WTC11 (cell line): ENCODE measurements around the gene CFAP74. TPM values are rescaled to one million over a fixed set of nuclear protein-coding genes. Genes with fewer than 3 reads are reported as not detected.
A peak's percentile ranks its signal among the peaks of the same experiment; 100 is the strongest.

Experiments
- ATAC-seq: fragments of 200-7000 bp; cut with Tn5 transposase; 2 replicates; pipeline ENCODE4 v1.10.0; 2021; ENCODE audit warnings: mild to moderate bottlenecking, moderate library complexity
- CTCF ChIA-PET: fragments of 300-600 bp; sonication (Branson Sonifier 250); formaldehyde crosslinking; loops from one replicate; lab custom pipeline; 2021; ENCODE audit warnings: antibody characterized with exemption; lab: Charles Lee
- POLR2A ChIA-PET: fragments of 350-600 bp; sonication (Branson Sonifier 250); formaldehyde crosslinking; loops from one replicate; lab custom pipeline; 2021; ENCODE audit warnings: antibody characterized with exemption; lab: Charles Lee
- DNase-seq: peaks from one replicate; pipeline ENCODE4 v3.0.0; 2021; ENCODE audit warnings: low spot score
- H3K27ac Mint-ChIP-seq: 2 replicates; pipeline ENCODE4 v1.8.0; 2021; ENCODE audit warnings: mixed read lengths
- H3K27me3 Mint-ChIP-seq: 2 replicates; pipeline ENCODE4 v1.8.0; 2021; ENCODE audit warnings: low read depth, mild to moderate bottlenecking, moderate library complexity, mixed read lengths
- H3K36me3 Mint-ChIP-seq: 2 replicates; pipeline ENCODE4 v1.8.0; 2021; ENCODE audit warnings: mixed read lengths
- H3K4me1 Mint-ChIP-seq: 2 replicates; pipeline ENCODE4 v1.8.0; 2022; ENCODE audit warnings: mixed read lengths
- H3K4me3 Mint-ChIP-seq: 2 replicates; pipeline ENCODE4 v1.8.0; 2021; ENCODE audit warnings: mild to moderate bottlenecking, moderate library complexity, mixed read lengths
- H3K9me3 Mint-ChIP-seq: 2 replicates; pipeline ENCODE4 v1.8.0; 2021; ENCODE audit warnings: mixed read lengths
- CDX4 ChIP-seq: fragments of 250-450 bp; sonication (Bioruptor Pico); IDR thresholded peaks from 2 replicates; pipeline ENCODE4 v1.9.0; 2021; ENCODE audit warnings: moderate library complexity, mild to moderate bottlenecking, inconsistent platforms, borderline replicate concordance
- ETV6 ChIP-seq: sonication (generic); formaldehyde crosslinking; IDR thresholded peaks from 2 replicates; pipeline ENCODE4 v1.8.1; 2022; ENCODE audit warnings: mild to moderate bottlenecking, missing genetic modification reagents
- HMGA2 ChIP-seq: fragments of 250-450 bp; sonication (Bioruptor Pico); IDR thresholded peaks from 2 replicates; pipeline ENCODE4 v1.4.0; 2021; ENCODE audit warnings: mild to moderate bottlenecking, moderate library complexity
- NFATC4 ChIP-seq: fragments of 250-450 bp; sonication (Bioruptor Pico); IDR thresholded peaks from 2 replicates; pipeline ENCODE4 v1.9.0; 2021; ENCODE audit warnings: mild to moderate bottlenecking
- PRDM15 ChIP-seq: sonication (generic); formaldehyde crosslinking; IDR thresholded peaks from 2 replicates; pipeline ENCODE4 v1.8.0; 2022; ENCODE audit warnings: missing genetic modification reagents
- RELA ChIP-seq: sonication (generic); formaldehyde crosslinking; IDR thresholded peaks from 2 replicates; pipeline ENCODE4 v1.8.1; 2022; ENCODE audit warnings: missing genetic modification reagents, mild to moderate bottlenecking, borderline replicate concordance
- ZBTB43 ChIP-seq: sonication (generic); formaldehyde crosslinking; IDR thresholded peaks from 2 replicates; pipeline ENCODE4 v1.8.1; 2023; ENCODE audit warnings: mild to moderate bottlenecking, missing genetic modification reagents
- ZMAT4 ChIP-seq: fragments of 250-450 bp; sonication (Bioruptor Pico); IDR thresholded peaks from 2 replicates; pipeline ENCODE4 v1.9.0; 2021; ENCODE audit warnings: mild to moderate bottlenecking
- ZNF121 ChIP-seq: sonication (generic); formaldehyde crosslinking; IDR thresholded peaks from 2 replicates; pipeline ENCODE4 v1.8.0; 2023; ENCODE audit warnings: missing genetic modification reagents
- ZNF425 ChIP-seq: fragments of 250-450 bp; sonication (Bioruptor Pico); conservative IDR thresholded peaks from 2 replicates; pipeline ENCODE4 v1.9.0; 2021; ENCODE audit warnings: mild to moderate bottlenecking
- total RNA-seq: library from RNA; stranded (reverse); gene quantifications from 3 replicates; pipeline ENCODE4 v1.2.3, GENCODE V29; 2021

CFAP74 gene
- total RNA-seq, 1 experiment from 2014 or later: 0.35 TPM

GRCh38 chr1:1894354-1895059 is 109.1 kb downstream of the CFAP74 start:
- TF ChIP-seq PRDM15 (CRISPR knock-in tag) (0 out of 2 replicates have a peak, but pooled peaks have one; percentile 9), ZNF425 (CRISPR knock-in tag) (no peak)
- Mint-ChIP-seq H3K27ac (peak overlapping the region; percentile 47; the same call in 1 of the 2 replicates), H3K4me3 (peak overlapping the region; percentile 4; the same call in 1 of the 2 replicates), H3K9me3 (peaks cover 4% of the 10 kb centered on the region), H3K4me1 (peaks cover 27% of the 10 kb centered on the region), H3K36me3 (no peaks in the 10 kb centered on the region), H3K27me3 (no peaks in the 10 kb centered on the region; the same call in 1 of the 2 replicates)
- ChIA-PET POLR2A (no interaction called here), CTCF (interaction anchor here (0.5 to 3.6 kb wide), 6 partner anchors 11 to 155 kb away, joined by 3 to 28 read pairs (median 4); partner anchors contain the start of gene PRKCZ)
- ATAC-seq (no peak), DNase-seq (no peak)

GRCh38 chr1:1893997-1894353 is 109.6 kb downstream of the CFAP74 start:
- Mint-ChIP-seq H3K27me3 (no peaks in the 10 kb centered on the region; the same call in 1 of the 2 replicates), H3K9me3 (peaks cover 4% of the 10 kb centered on the region), H3K27ac (no peak overlapping the region), H3K4me1 (peaks cover 29% of the 10 kb centered on the region), H3K4me3 (no peak overlapping the region), H3K36me3 (no peaks in the 10 kb centered on the region)
- no peak for DNase-seq
- ChIA-PET POLR2A (no interaction called here), CTCF (interaction anchor here (0.5 to 3.6 kb wide), 2 partner anchors 12 to 14 kb away, joined by 3 to 28 read pairs; no protein-coding TSS in a partner anchor)
- TF ChIP-seq NFATC4 (CRISPR knock-in tag) (0 out of 2 replicates have a peak, but pooled peaks have one; percentile 10), ZMAT4 (CRISPR knock-in tag) (no peak), RELA (no peak)
- ATAC-seq: no peak

GRCh38 chr1:1893291-1893985 is 110.1 kb downstream of the CFAP74 start:
- Mint-ChIP-seq H3K9me3 (peaks cover 4% of the 10 kb centered on the region), H3K4me3 (peak overlapping the region; percentile 26; the same call in 1 of the 2 replicates), H3K27ac (no peak overlapping the region), H3K36me3 (no peaks in the 10 kb centered on the region), H3K27me3 (no peaks in the 10 kb centered on the region; the same call in 1 of the 2 replicates), H3K4me1 (peaks cover 35% of the 10 kb centered on the region)
- no peak for DNase-seq
- CTCF ChIA-PET: interaction anchor here (3.6 kb wide), 1 partner anchor 13 kb away, joined by 28 read pairs; no protein-coding TSS in a partner anchor
- POLR2A ChIA-PET: no interaction called here
- no peak for ATAC-seq
- no peak for TF ChIP-seq ZBTB43 (CRISPR knock-in tag)
- no peak for TF ChIP-seq ZNF121 (CRISPR knock-in tag)
- TF ChIP-seq HMGA2 (CRISPR knock-in tag): no peak
- TF ChIP-seq CDX4 (CRISPR knock-in tag): no peak
- no peak for TF ChIP-seq ETV6 (CRISPR knock-in tag)
